ENCODE data around the gene SPN.
"Not testable (repeated sequence)": the region's sequence is repeated elsewhere in the genome, so short reads cannot be mapped to it uniquely, and the experiment has no call there.

DNA sequence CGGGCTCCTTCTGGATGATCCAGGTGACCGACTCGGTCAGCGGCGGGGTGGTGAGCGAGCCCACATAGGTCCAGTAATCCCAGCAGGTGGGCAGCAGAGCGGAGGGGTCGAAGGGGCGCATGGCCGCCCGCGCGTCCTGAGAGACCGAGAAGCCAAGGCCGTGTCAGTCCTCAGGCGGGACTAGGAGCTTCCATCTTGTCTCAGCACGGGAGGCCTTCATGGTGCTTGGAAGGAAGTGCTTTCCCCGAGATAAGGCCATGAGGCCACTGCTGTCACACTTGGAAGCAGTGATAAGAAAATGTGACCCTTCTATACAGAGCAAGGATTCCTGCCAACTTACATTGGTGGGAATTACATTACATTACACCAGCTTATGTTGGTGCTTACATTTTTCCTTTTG is 40.3 kb upstream of the SPN start:
- TF ChIP-seq CTCF, EP300 (IDR thresholded peaks at IDR 0.05): not testable (repeated sequence)

Measured in tibial nerve (tissue), 4 donors.